ENCODE data around the gene WDFY4.
A peak's percentile ranks its signal among the peaks of the same experiment; 100 is the strongest.

Gene WDFY4

GRCh38 chr10:48880016-48880705 is 195.5 kb downstream of the WDFY4 start:
- no peak for DNase-seq (ENCODE audit: low read depth)

- DNase-seq (ENCODE audit: low read depth): no peak
Observed at GRCh38 chr10:48881937-48882336, 197.3 kb downstream of the WDFY4 start.

GRCh38 chr10:48882881-48883280 is 198.2 kb downstream of the WDFY4 start:
- DNase-seq (ENCODE audit: low read depth): no peak

GRCh38 chr10:48883701-48884100 is 199.0 kb downstream of the WDFY4 start:
- no peak for DNase-seq (ENCODE audit: low read depth)

- no peak for DNase-seq (ENCODE audit: low read depth)
Observed at GRCh38 chr10:48884179-48885045, 199.7 kb downstream of the WDFY4 start.

- peak; percentile 6 for DNase-seq (ENCODE audit: low read depth)
Observed at GRCh38 chr10:48885376-48885775, 200.7 kb downstream of the WDFY4 start.

GRCh38 chr10:48887982-48888381 is 203.3 kb downstream of the WDFY4 start:
- no peak for DNase-seq (ENCODE audit: low read depth)

- peak; percentile 42 for DNase-seq (ENCODE audit: low read depth)
Observed at GRCh38 chr10:48890888-48891850, 206.5 kb downstream of the WDFY4 start.

- DNase-seq (ENCODE audit: low read depth): peak; percentile 63
Observed at GRCh38 chr10:48894911-48895802, 210.5 kb downstream of the WDFY4 start.

GRCh38 chr10:48895803-48896195 is 211.1 kb downstream of the WDFY4 start:
- no peak for DNase-seq (ENCODE audit: low read depth)

GRCh38 chr10:48896756-48897440 is 212.2 kb downstream of the WDFY4 start:
- peak; percentile 25 for DNase-seq (ENCODE audit: low read depth)

GRCh38 chr10:48897441-48897790 is 212.7 kb downstream of the WDFY4 start:
- no peak for DNase-seq (ENCODE audit: low read depth)

GRCh38 chr10:48898426-48898825 is 213.8 kb downstream of the WDFY4 start:
- DNase-seq (ENCODE audit: low read depth): no peak

GRCh38 chr10:48899781-48900180 is 215.1 kb downstream of the WDFY4 start:
- DNase-seq (ENCODE audit: low read depth): no peak

GRCh38 chr10:48900371-48900801 is 215.7 kb downstream of the WDFY4 start:
- no peak for DNase-seq (ENCODE audit: low read depth)

GRCh38 chr10:48901319-48901718 is 216.6 kb downstream of the WDFY4 start:
- DNase-seq (ENCODE audit: low read depth): no peak

- no peak for DNase-seq (ENCODE audit: low read depth)
Observed at GRCh38 chr10:48902096-48902495, 217.4 kb downstream of the WDFY4 start.

GRCh38 chr10:48903151-48903550 is 218.5 kb downstream of the WDFY4 start:
- no peak for DNase-seq (ENCODE audit: low read depth)

GRCh38 chr10:48904861-48905260 is 220.2 kb downstream of the WDFY4 start:
- no peak for DNase-seq (ENCODE audit: low read depth)

- no peak for DNase-seq (ENCODE audit: low read depth)
Observed at GRCh38 chr10:48905311-48905710, 220.6 kb downstream of the WDFY4 start.

- no peak for DNase-seq (ENCODE audit: low read depth)
Observed at GRCh38 chr10:48906841-48907240, 222.2 kb downstream of the WDFY4 start.
